IMR-90 (cell line): ENCODE measurements around the gene DET1. TPM values are rescaled to one million over a fixed set of nuclear protein-coding genes. Genes with fewer than 3 reads are reported as not detected.

Source experiments
- ATAC-seq: fragments of 200-7000 bp; cut with Tn5 transposase; 2 replicates; pipeline ENCODE4 v1.9.1; 2020; ENCODE audit warnings: low read depth, mild to moderate bottlenecking, moderate library complexity
- BruUV-seq: library from RNA; stranded (reverse); fragments of 400-500 nt; replicated peaks from 2 replicates; lab custom pipeline; 2021; lab: Mats Ljungman, UMichigan
- CTCF ChIA-PET: fragments of 300-600 bp; formaldehyde crosslinking; extraction: SDS; loops from one replicate; lab custom pipeline; 2021; ENCODE audit warnings: antibody characterized with exemption; lab: Yijun Ruan, JAX
- POLR2A ChIA-PET: fragments of 300-600 bp; sonication (Branson Sonifier 250); formaldehyde crosslinking; loops from one replicate; lab custom pipeline; 2022; ENCODE audit warnings: antibody characterized with exemption; ENCODE audit not compliant: unreplicated experiment; lab: Charles Lee
- DNase-seq: peaks from one replicate; pipeline ENCODE4 v3.0.0; 2013
- H2AFZ ChIP-seq: replicated peaks from 2 replicates; pipeline ENCODE3; 2013; ENCODE audit warnings: low read length, mild to moderate bottlenecking; ENCODE audit not compliant: poor library complexity
- H2AK5ac ChIP-seq: 2 replicates; pipeline ENCODE4 v1.6.1; 2013; ENCODE audit warnings: low read depth, low read length, inconsistent platforms
- H2AK9ac ChIP-seq: replicated peaks from 2 replicates; pipeline ENCODE3; 2013; ENCODE audit warnings: mild to moderate bottlenecking, low read depth, low read length, moderate library complexity; ENCODE audit not compliant: poor library complexity
- H2BK120ac ChIP-seq: 2 replicates; pipeline ENCODE4 v1.6.1; 2013; ENCODE audit warnings: low read depth, low read length, inconsistent platforms
- H2BK15ac ChIP-seq: 3 replicates; pipeline ENCODE4 v1.6.1; 2013; ENCODE audit warnings: low read depth, low read length, inconsistent platforms
- H2BK20ac ChIP-seq: 2 replicates; pipeline ENCODE4 v1.6.1; 2013; ENCODE audit warnings: low read depth, mild to moderate bottlenecking, inconsistent platforms, low read length, moderate library complexity
- H2BK5ac ChIP-seq: 2 replicates; pipeline ENCODE4 v1.6.1; 2013; ENCODE audit warnings: mild to moderate bottlenecking, low read depth, low read length, inconsistent platforms; ENCODE audit not compliant: poor library complexity, severe bottlenecking
- H3K14ac ChIP-seq: replicated peaks from 2 replicates; pipeline ENCODE4 v1.6.1; 2013; ENCODE audit warnings: low read depth, low read length, inconsistent platforms
- H3K18ac ChIP-seq: 2 replicates; pipeline ENCODE4 v1.6.1; 2013; ENCODE audit warnings: low read depth, low read length, control low read depth
- H3K23ac ChIP-seq: 2 replicates; pipeline ENCODE4 v1.6.1; 2013; ENCODE audit warnings: low read depth, low read length, inconsistent platforms
- H3K27ac ChIP-seq: 2 replicates; pipeline ENCODE4 v1.5.1; 2013; ENCODE audit warnings: mild to moderate bottlenecking, control low read depth, low read length; ENCODE audit not compliant: insufficient read depth
- H3K27me3 ChIP-seq: 2 replicates; pipeline ENCODE4 v1.6.1; 2013; ENCODE audit warnings: low read length; ENCODE audit not compliant: control insufficient read depth, insufficient read depth
- H3K36me3 ChIP-seq: 2 replicates; pipeline ENCODE4 v1.6.1; 2013; ENCODE audit warnings: low read length, mixed read lengths; ENCODE audit not compliant: control insufficient read depth, insufficient read depth
- H3K4ac ChIP-seq: 2 replicates; pipeline ENCODE4 v1.6.1; 2013; ENCODE audit warnings: low read depth, low read length, inconsistent platforms
- H3K4me1 ChIP-seq: 2 replicates; pipeline ENCODE4 v1.6.1; 2013; ENCODE audit warnings: low read length, mixed read lengths; ENCODE audit not compliant: control insufficient read depth, insufficient read depth
- H3K4me2 ChIP-seq: 2 replicates; pipeline ENCODE4 v1.6.1; 2013; ENCODE audit warnings: low read depth, mild to moderate bottlenecking, control low read depth, low read length, moderate library complexity
- H3K4me3 ChIP-seq: 2 replicates; pipeline ENCODE4 v1.5.1; 2013; ENCODE audit warnings: low read depth, mild to moderate bottlenecking, control low read depth, low read length, moderate library complexity; ENCODE audit not compliant: insufficient read depth
- H3K56ac ChIP-seq: 2 replicates; pipeline ENCODE4 v1.6.1; 2013; ENCODE audit warnings: low read length, inconsistent platforms; ENCODE audit not compliant: insufficient read depth; ENCODE audit errors: extremely low read depth
- H3K79me1 ChIP-seq, 2 experiments: 2 replicates each; pipeline ENCODE4 v1.6.1; 2013; ENCODE audit warnings: low read length in 2 of 2, inconsistent platforms in 1 of 2, low read depth in 1 of 2
- H3K9ac ChIP-seq: 2 replicates; pipeline ENCODE4 v1.6.1; 2013; ENCODE audit warnings: low read depth, low read length, control low read depth
- H3K9me1 ChIP-seq: 2 replicates; pipeline ENCODE4 v1.6.1; 2013; ENCODE audit warnings: low read length, inconsistent platforms; ENCODE audit not compliant: insufficient read depth
- H3K9me3 ChIP-seq: 2 replicates; pipeline ENCODE4 v1.6.1; 2013; ENCODE audit warnings: low read length; ENCODE audit not compliant: control insufficient read depth, insufficient read depth
- H4K20me1 ChIP-seq: 2 replicates; pipeline ENCODE4 v1.6.1; 2013; ENCODE audit warnings: low read length, inconsistent platforms; ENCODE audit not compliant: insufficient read depth
- H4K5ac ChIP-seq: 2 replicates; pipeline ENCODE4 v1.6.1; 2013; ENCODE audit warnings: mild to moderate bottlenecking, low read depth, low read length, control low read depth
- H4K8ac ChIP-seq, 2 experiments: 2 replicates each; pipeline ENCODE4 v1.6.1; 2013; ENCODE audit warnings: low read depth in 2 of 2, low read length in 2 of 2, control low read depth in 1 of 2, inconsistent platforms in 1 of 2
- H4K91ac ChIP-seq: 2 replicates; pipeline ENCODE4 v1.6.1; 2013; ENCODE audit warnings: low read depth, low read length, inconsistent platforms; ENCODE audit not compliant: insufficient read depth
- CEBPB ChIP-seq: IDR thresholded peaks from 2 replicates; pipeline ENCODE4 v1.6.1; 2012; ENCODE audit warnings: low read depth, low read length, improper control_type of control experiment
- CHD1 ChIP-seq: IDR thresholded peaks from 2 replicates; pipeline ENCODE4 v1.6.1; 2012; ENCODE audit warnings: low read depth, low read length, improper control_type of control experiment
- MAFK ChIP-seq: IDR thresholded peaks from 2 replicates; pipeline ENCODE4 v1.6.1; 2012; ENCODE audit warnings: low read depth, low read length, improper control_type of control experiment
- NFE2L2 ChIP-seq: fragments of 150-350 bp; IDR thresholded peaks from 2 replicates; pipeline ENCODE4 v1.6.1; 2016; ENCODE audit warnings: low read depth, mild to moderate bottlenecking, low read length
- WGBS, 2 experiments: methylation state at CpG; one replicate each; pipeline versions ENCODE4 v1.1.5 to v1.1.7; 2013; ENCODE audit warnings: missing lambda C conversion rate in 2 of 2; ENCODE audit not compliant: insufficient read length in 1 of 2; ENCODE audit errors: extremely low coverage in 2 of 2; 5-methylcytosine and 5-hydroxymethylcytosine counted together
- dilution Hi-C: fragments of 300-500 bp; cut with HindIII; formaldehyde crosslinking; loops from one replicate; pipeline ENCODE4 v1.14.3; 2018; ENCODE audit warnings: low sequenced_read_pairs; ENCODE audit not compliant: unreplicated experiment
- in situ Hi-C: fragments of 300-500 bp; cut with MboI; formaldehyde crosslinking; loops from 3 replicates; pipeline ENCODE4 v1.14.3; 2019; ENCODE audit warnings: low sequenced_read_pairs, inconsistent platforms, mixed read lengths
- intact Hi-C: fragments of 100-400 bp; cut with micrococcal nuclease; formaldehyde crosslinking; loops from 2 replicates; pipeline ENCODE4 v1.10.0; 2022
- polyA plus RNA-seq, 3 experiments: library from polyadenylated mRNA; depleted of rRNA; stranded (reverse); fragments of >200 nt; gene quantifications; 2 replicates each; pipeline ENCODE4 v1.2.3, GENCODE V29; 2012; ENCODE audit warnings: low replicate concordance in 1 of 3
- total RNA-seq: library from RNA; depleted of rRNA; stranded (reverse); fragments of >200 nt; gene quantifications from 2 replicates; pipeline ENCODE4 v1.2.3, GENCODE V29; 2012
- TF ChIP-seq, protein P1 (sequence below): fragments of 150-350 bp; IDR thresholded peaks from 2 replicates; pipeline ENCODE4 v1.6.1; 2016; ENCODE audit warnings: low read depth, mild to moderate bottlenecking, low read length, moderate library complexity, borderline replicate concordance

DET1 gene
- total and polyA plus RNA-seq, 2 of the 4 experiments (the other 2 are of a cell fraction) = 5.6 to 9.1 TPM

DNA sequence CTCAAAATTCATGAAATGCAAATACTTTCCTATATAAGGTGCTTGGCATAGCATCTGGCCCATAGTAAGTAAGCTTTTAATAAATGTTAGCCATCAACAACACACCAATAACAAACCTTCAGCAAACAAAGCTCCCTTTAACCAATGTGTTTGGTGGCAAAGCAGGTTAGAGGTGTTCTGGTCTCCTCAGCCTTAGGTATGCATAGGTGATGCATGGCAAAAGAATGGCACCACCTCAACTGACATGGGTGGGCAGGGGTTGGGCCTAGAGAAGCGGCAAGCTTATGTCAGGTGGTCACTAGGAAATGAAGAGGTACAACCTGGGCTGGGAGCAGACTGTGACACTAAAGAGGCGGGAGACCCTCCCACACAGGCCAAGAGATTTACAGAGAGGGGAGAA is 40.8 kb downstream of the DET1 start:
- WGBS, 2 experiments = no CpG with 5 or more reads among the region's 2 CpGs
- Histone ChIP-seq H3K4me1 (no peaks in the 10 kb centered on the region), H3K4me3 (no peak overlapping the region), H3K79me1 (no peaks in the 10 kb centered on the region), H2AFZ (no peak overlapping the region), H3K4ac (no peak overlapping the region), H3K4me2 (no peak overlapping the region), H2BK20ac (no peak overlapping the region), H2AK9ac (no peak overlapping the region), H4K8ac (no peak overlapping the region), H2BK120ac (no peak overlapping the region), H2BK15ac (no peak overlapping the region), H3K56ac (no peak overlapping the region), H3K18ac (no peak overlapping the region), H2AK5ac (no peak overlapping the region), H3K27me3 (no peaks in the 10 kb centered on the region), H3K27ac (no peak overlapping the region), H3K14ac (no peak overlapping the region), H4K5ac (no peak overlapping the region), H3K36me3 (peaks cover 4% of the 10 kb centered on the region), H3K9ac (no peak overlapping the region), H3K9me1 (no peaks in the 10 kb centered on the region; the same call in 1 of the 2 replicates), H3K9me3 (no peaks in the 10 kb centered on the region), H2BK5ac (no peak overlapping the region), H4K91ac (no peak overlapping the region), H3K23ac (no peak overlapping the region), H4K20me1 (no peaks in the 10 kb centered on the region)
- DNase-seq = no peak
- in situ Hi-C loops = no loop called here
- dilution Hi-C loops = no loop called here
- BruUV-seq = no TSS peak
- intact Hi-C loops = no loop called here
- ChIA-PET POLR2A (interaction anchor here (0.6 kb wide), 1 partner anchor 925 kb away, joined by 3 read pairs; no protein-coding TSS in a partner anchor), CTCF (no interaction called here)
- no peak for ATAC-seq
- TF ChIP-seq, protein P1, sequence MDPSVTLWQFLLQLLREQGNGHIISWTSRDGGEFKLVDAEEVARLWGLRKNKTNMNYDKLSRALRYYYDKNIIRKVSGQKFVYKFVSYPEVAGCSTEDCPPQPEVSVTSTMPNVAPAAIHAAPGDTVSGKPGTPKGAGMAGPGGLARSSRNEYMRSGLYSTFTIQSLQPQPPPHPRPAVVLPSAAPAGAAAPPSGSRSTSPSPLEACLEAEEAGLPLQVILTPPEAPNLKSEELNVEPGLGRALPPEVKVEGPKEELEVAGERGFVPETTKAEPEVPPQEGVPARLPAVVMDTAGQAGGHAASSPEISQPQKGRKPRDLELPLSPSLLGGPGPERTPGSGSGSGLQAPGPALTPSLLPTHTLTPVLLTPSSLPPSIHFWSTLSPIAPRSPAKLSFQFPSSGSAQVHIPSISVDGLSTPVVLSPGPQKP = no peak
- no peak for TF ChIP-seq CEBPB
- no peak for TF ChIP-seq MAFK
- no peak for TF ChIP-seq NFE2L2
- no peak for TF ChIP-seq CHD1
